GM18511 (cell line): ENCODE measurements around the gene CTNNBL1.
"Not testable (repeated sequence)": the region's sequence is repeated elsewhere in the genome, so short reads cannot be mapped to it uniquely, and the experiment has no call there.

Source experiments
- ATAC-seq: cut with Tn5 transposase; IDR thresholded peaks from one replicate; pipeline ENCODE4 v1.9.1; 2021; ENCODE audit warnings: mild to moderate bottlenecking, moderate library complexity; ENCODE audit not compliant: unreplicated experiment

The CTNNBL1 gene

GRCh38 chr20:37677969-37678861 lies 15.6 kb upstream of the CTNNBL1 start:
- no peak for ATAC-seq

- ATAC-seq: not testable (repeated sequence)
Measured at GRCh38 chr20:37679751-37680150, 14.1 kb upstream of the CTNNBL1 start.

DNA sequence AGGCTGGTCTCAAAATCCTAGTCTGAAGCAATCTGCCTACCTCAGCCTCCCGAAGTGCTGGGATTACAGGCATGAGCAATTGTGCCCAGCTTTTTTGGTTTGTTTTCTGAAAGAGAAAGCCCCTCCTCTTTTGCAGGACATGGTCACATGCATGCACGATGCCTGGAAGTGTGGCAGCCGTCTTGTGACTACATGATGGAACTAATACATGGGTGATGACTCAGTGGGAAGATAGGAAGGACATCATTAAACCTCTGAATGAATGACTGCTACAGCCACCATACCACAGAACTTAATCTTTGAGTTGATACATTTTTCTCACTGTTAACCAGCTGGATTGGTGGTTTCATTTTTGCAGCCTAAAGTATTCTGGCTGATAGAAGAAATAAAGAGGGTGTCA lies 13.4 kb upstream of the CTNNBL1 start:
- ATAC-seq: no peak

GRCh38 chr20:37681384-37682112 lies 12.3 kb upstream of the CTNNBL1 start:
- no peak for ATAC-seq

DNA sequence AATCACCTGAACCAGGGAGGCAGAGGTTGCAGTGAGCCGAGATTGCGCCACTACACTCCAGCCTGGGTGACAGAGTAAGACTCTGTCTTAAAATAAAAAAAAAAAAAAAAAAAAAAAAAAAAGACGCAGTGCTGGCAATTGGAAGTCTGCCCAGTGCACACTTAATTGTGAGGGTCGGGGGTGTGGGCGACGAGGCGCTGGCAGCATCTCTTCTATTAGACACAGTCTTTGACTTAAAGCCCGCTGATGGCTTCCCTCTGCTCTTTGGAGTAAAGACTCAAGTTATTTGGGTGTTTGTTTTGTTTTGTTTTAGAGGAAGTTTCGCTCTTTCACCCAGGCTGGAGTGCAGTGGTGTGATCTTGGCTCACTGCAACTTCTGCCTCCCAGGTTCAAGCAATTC lies 10.7 kb upstream of the CTNNBL1 start:
- not testable (repeated sequence) for ATAC-seq

- no peak for ATAC-seq
Measured at GRCh38 chr20:37686762-37687477, 6.9 kb upstream of the CTNNBL1 start.

DNA sequence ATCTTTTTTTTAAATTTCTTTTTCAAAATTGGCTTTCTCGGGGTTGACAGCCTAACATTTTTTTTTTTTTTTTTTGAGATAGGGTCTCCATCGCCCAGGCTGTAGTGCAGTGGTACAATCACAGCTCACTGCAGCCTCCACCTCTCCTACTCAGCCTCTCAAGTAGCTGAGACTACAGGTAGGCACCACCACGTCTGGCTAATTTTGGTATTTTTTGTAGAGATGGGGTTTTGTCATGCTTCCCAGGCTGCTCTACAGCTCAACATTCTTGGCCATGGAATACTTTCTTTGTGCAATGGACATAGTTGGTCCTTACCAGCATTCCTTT lies 6.4 kb upstream of the CTNNBL1 start:
- ATAC-seq: no peak

- ATAC-seq: no peak
Measured at GRCh38 chr20:37688093-37688492, 5.7 kb upstream of the CTNNBL1 start.

GRCh38 chr20:37690626-37691369 lies 3.0 kb upstream of the CTNNBL1 start:
- no peak for ATAC-seq

DNA sequence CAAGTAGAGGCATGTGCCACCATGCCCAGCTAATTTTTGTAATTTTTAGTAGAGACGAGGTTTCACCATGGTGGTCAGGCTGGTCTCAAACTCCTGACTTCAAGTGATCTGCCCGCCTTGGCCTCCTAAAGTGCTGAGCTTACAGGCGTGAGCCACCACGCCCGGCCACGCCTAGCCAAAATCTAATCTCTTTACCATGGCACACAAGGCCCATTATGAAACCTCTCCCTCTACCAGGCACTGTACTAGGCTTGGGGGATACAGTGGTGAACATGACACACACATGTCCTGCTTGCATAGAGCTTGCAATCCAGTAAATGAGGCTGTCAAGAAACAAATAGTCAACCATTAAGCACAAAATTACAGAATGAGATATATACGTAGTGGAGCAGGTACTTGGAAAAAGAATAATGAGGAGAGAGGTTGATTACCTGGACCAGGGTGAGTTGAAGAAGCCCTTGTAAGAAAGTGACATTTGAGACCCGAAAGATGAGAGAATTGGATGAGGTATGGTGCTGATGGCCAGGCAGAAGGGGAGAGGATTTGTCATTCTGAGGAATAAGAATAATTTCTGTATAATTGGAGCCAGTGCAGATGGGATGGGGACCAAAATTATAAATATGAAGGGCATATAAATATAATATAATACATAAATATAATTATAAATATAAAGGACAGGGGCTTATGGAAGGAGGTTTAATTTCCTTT lies 1.2 kb upstream of the CTNNBL1 start:
- ATAC-seq: no peak

GRCh38 chr20:37693242-37693634 lies 592 bp upstream of the CTNNBL1 start:
- ATAC-seq: no peak

DNA sequence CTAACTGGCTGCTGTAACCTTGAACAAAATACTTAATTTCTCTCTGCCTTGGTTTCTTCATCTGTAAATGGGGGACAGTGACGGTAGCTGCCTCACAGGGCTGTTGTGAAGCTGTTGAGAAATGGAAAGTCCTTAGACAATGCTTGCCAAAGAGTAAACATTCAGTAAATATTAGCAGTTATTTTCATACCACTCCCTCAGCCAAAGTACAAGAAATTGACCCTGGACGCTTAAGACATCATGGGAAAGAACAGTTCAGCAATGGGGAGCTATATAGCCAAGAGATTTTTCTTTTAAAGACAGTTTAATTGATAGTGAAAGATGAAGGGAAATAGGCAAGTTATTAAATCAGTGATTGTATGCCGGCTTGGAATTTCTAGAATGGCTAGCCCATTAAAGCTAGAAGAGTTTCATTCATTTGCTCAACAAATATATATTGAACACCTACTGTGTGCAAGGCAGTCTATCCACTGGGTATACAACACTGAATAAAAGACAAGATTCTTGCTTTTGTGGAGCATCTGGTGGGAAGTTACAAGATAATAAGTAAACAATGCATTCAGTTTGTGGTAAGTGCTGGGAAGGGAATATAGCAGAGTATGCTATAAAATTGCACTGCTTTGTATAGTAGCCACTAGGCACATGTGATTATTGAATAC lies 2.0 kb downstream of the CTNNBL1 start:
- ATAC-seq: no peak

DNA sequence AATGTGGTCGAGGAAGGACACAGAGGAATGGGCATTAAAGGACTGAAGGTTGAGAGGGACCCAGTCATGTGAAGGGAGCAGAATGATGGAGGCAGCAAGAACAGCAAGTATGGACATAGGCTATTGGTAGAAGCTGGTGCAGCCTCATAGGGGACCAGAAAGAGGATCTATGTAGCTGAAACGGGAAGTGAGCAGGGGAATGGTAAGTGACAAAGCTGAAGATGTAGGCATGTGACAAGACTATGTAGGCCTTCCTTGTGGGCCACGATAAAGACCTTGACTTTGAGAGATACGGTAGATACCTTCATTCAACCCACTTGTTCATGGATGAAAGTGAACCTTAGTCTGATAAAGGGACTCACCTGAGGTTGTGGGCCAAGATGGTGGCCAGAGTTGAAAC lies 3.5 kb downstream of the CTNNBL1 start:
- ATAC-seq: peak; percentile 72

GRCh38 chr20:37699202-37699601 lies 5.4 kb downstream of the CTNNBL1 start:
- no peak for ATAC-seq

GRCh38 chr20:37700301-37700700 lies 6.5 kb downstream of the CTNNBL1 start:
- no peak for ATAC-seq

DNA sequence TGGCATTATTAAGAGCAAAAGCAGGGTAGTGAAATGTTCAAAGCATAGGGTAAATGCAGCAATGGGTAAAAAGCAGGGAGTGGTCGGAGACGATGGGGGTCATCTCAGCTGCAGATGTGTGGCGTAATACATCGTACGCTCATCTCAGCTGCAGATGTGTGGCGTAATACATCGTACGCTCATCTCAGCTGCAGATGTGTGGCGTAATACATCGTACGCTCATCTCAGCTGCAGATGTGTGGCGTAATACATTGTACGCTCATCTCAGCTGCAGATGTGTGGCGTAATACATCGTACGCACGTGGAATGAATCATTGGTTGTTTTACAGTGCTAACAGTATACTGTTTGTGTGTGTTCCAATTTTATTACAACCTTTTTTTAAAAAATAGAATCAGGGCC lies 7.8 kb downstream of the CTNNBL1 start:
- ATAC-seq: not testable (repeated sequence)

DNA sequence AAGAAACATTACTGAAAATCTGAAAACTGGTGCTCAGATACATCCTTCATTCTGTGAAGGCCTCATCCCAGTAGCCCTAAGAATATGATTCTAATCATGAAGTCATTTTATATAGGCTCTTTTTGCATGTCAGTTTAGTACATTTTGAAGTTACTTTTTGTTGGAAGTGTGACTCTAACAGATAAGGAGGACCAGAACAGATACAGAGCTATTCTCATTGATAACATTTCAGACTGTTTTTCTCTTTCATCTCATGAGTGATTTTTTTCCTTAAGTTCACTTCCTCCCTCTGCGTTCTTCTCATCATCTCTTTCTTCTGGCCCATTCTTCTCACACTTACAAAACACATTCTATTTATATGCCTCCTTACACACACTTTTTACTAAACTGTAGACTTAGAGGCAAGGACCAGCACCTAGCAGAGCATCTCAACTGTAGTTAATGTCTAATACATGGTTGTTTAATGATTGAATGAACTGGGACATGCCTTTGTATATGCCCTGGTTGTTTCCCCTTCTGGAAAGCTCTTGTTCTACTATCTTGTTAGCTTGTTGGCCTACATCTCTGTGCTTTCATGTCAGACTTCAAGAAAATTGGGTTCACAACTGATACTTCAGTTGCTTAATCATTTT lies 8.7 kb downstream of the CTNNBL1 start:
- ATAC-seq: no peak

- ATAC-seq: no peak
Measured at GRCh38 chr20:37703035-37703845, 9.4 kb downstream of the CTNNBL1 start.

GRCh38 chr20:37704955-37705354 lies 11.1 kb downstream of the CTNNBL1 start:
- ATAC-seq: no peak
